PC-3 (cell line): ENCODE data around the gene A3GALT2.

Source experiments
- EZH2 ChIP-seq: fragments of 300-600 bp; sonication (generic); IDR thresholded peaks from one replicate; pipeline ENCODE4 v1.6.1; 2017; ENCODE audit warnings: antibody characterized with exemption, mild to moderate bottlenecking, low read length; ENCODE audit not compliant: unreplicated experiment
- TF ChIP-seq, protein P1 (sequence below): fragments of 300-600 bp; sonication (generic); conservative IDR thresholded peaks from 2 replicates; pipeline ENCODE4 v1.5.1; 2017; ENCODE audit warnings: antibody characterized with exemption, low read depth, mild to moderate bottlenecking, low read length

- TF ChIP-seq EZH2, result no peak
- TF ChIP-seq, protein P1, sequence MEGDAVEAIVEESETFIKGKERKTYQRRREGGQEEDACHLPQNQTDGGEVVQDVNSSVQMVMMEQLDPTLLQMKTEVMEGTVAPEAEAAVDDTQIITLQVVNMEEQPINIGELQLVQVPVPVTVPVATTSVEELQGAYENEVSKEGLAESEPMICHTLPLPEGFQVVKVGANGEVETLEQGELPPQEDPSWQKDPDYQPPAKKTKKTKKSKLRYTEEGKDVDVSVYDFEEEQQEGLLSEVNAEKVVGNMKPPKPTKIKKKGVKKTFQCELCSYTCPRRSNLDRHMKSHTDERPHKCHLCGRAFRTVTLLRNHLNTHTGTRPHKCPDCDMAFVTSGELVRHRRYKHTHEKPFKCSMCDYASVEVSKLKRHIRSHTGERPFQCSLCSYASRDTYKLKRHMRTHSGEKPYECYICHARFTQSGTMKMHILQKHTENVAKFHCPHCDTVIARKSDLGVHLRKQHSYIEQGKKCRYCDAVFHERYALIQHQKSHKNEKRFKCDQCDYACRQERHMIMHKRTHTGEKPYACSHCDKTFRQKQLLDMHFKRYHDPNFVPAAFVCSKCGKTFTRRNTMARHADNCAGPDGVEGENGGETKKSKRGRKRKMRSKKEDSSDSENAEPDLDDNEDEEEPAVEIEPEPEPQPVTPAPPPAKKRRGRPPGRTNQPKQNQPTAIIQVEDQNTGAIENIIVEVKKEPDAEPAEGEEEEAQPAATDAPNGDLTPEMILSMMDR, result no peak
Measured at GRCh38 chr1:33321178-33321577, 280 bp upstream of the A3GALT2 start.
